Suprapubic skin (tissue), 4 donors: ENCODE data around the gene EIF2B1.

Experiments
- CTCF ChIP-seq, 2 donors: fragments of 200-600 bp in 1 of 2; fragments of 450-650 bp in 1 of 2; sonication (generic) in 1 of 2; IDR thresholded peaks; one replicate each; pipeline ENCODE4 v1.5.1; 2016 to 2019; ENCODE audit warnings: antibody characterized with exemption in 2 of 2, mild to moderate bottlenecking in 1 of 2, moderate library complexity in 1 of 2
- EP300 ChIP-seq: sonication (generic); formaldehyde crosslinking; IDR thresholded peaks from one replicate; pipeline ENCODE4 v1.6.1; 2017; ENCODE audit warnings: antibody characterized with exemption
- POLR2A ChIP-seq, 2 donors: fragments of 450-650 bp; IDR thresholded peaks; one replicate each; pipeline ENCODE4 v1.6.1; 2017; ENCODE audit warnings: antibody characterized with exemption in 2 of 2, mild to moderate bottlenecking in 2 of 2, moderate library complexity in 2 of 2
- POLR2AphosphoS5 ChIP-seq, 3 donors: sonication (generic); formaldehyde crosslinking; IDR thresholded peaks; one replicate each; pipeline ENCODE4 v1.6.1; 2017; ENCODE audit warnings: antibody characterized with exemption in 3 of 3

- no peak for TF ChIP-seq CTCF (IDR thresholded peaks at IDR 0.05)
- no peak for TF ChIP-seq POLR2A (IDR thresholded peaks at IDR 0.05)
- no peak for TF ChIP-seq POLR2AphosphoS5 (IDR thresholded peaks at IDR 0.05)
- no peak for TF ChIP-seq EP300
These were observed 14.9 kb upstream of the EIF2B1 start for GRCh38 chr12:123648401-123648800.
